ENCODE data around the gene HID1. TPM values are rescaled to one million over a fixed set of nuclear protein-coding genes. Genes with fewer than 3 reads are reported as not detected.
"Not testable (repeated sequence)": the region's sequence is repeated elsewhere in the genome, so short reads cannot be mapped to it uniquely, and the experiment has no call there.

The HID1 gene
- total RNA-seq, 4 donors from 2014 or later = 80.0 to 148 (median 124) TPM

DNA sequence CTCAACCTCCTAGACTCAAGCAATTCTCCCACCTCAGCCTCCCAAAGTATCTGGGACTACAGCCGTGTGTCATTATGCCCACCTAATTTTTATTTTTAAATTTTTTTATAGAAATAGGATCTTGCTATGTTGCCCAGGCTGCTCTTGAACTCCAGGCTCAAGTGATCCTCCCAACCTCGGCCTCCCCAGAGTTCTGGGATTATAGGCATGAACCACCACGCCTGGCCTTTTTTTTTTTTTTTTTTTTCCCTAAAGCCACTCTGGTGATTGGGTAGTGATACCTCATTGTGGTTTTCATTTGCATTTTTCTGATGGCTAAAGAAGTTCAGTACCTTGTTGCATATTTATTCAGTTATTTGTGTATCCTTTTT lies 13.6 kb upstream of the HID1 start:
- no peak for DNase-seq
- no peak overlapping the region for H3K4me3 ChIP-seq
- no peaks in the 10 kb centered on the region for H3K36me3 ChIP-seq
- TF ChIP-seq, protein P1, sequence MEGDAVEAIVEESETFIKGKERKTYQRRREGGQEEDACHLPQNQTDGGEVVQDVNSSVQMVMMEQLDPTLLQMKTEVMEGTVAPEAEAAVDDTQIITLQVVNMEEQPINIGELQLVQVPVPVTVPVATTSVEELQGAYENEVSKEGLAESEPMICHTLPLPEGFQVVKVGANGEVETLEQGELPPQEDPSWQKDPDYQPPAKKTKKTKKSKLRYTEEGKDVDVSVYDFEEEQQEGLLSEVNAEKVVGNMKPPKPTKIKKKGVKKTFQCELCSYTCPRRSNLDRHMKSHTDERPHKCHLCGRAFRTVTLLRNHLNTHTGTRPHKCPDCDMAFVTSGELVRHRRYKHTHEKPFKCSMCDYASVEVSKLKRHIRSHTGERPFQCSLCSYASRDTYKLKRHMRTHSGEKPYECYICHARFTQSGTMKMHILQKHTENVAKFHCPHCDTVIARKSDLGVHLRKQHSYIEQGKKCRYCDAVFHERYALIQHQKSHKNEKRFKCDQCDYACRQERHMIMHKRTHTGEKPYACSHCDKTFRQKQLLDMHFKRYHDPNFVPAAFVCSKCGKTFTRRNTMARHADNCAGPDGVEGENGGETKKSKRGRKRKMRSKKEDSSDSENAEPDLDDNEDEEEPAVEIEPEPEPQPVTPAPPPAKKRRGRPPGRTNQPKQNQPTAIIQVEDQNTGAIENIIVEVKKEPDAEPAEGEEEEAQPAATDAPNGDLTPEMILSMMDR (IDR thresholded peaks at IDR 0.05) = no peak
- no peak for TF ChIP-seq POLR2A (IDR thresholded peaks at IDR 0.05)
- H3K4me1 ChIP-seq = peaks cover 4 to 40% (median 14%) of the 10 kb centered on the region in 4 donors
- no peak overlapping the region for H3K27ac ChIP-seq
- no peaks in the 10 kb centered on the region for H3K9me3 ChIP-seq
- H3K27me3 ChIP-seq = no peaks in the 10 kb centered on the region

DNA sequence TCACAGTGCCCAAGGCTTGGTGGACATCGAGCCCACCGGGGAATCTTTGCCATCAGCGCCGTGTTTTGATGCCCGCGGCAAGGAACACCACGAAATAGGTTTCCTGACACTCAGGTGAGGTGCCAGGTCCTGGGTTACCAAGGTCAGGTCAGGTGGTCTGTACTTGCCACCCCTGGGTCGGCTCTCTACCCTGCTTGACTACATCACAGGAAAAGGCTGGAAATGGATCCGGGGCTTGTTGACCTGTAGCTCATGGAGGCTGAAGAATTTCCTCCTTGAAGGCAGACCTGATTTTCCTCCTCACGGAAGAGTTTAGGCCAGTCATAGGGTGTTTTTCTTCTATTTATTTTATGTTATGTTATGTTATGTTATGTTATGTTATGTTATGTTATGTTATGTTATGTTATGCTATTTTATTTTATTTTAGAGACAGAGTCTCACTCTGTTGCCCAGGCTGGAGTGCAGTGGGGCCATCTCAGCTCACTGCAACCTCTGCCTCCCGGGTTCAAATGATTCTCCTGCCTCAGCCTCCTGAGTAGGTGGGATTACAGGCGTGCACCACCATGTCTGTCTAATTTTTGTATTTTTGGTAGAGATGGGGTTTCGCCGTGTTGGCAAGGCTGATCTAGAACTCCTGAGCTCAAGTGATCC lies 10.2 kb upstream of the HID1 start:
- not testable (repeated sequence) for H3K9me3 ChIP-seq, H3K27me3 ChIP-seq, H3K36me3 ChIP-seq, DNase-seq
- peak overlapping the region; percentile 71 to 83 (median 78) for H3K27ac ChIP-seq
- H3K4me3 ChIP-seq = peak overlapping the region; percentile 47 to 63 (median 58)
- H3K4me1 ChIP-seq = peaks cover 4 to 18% (median 13%) of the 10 kb centered on the region in 4 donors

DNA sequence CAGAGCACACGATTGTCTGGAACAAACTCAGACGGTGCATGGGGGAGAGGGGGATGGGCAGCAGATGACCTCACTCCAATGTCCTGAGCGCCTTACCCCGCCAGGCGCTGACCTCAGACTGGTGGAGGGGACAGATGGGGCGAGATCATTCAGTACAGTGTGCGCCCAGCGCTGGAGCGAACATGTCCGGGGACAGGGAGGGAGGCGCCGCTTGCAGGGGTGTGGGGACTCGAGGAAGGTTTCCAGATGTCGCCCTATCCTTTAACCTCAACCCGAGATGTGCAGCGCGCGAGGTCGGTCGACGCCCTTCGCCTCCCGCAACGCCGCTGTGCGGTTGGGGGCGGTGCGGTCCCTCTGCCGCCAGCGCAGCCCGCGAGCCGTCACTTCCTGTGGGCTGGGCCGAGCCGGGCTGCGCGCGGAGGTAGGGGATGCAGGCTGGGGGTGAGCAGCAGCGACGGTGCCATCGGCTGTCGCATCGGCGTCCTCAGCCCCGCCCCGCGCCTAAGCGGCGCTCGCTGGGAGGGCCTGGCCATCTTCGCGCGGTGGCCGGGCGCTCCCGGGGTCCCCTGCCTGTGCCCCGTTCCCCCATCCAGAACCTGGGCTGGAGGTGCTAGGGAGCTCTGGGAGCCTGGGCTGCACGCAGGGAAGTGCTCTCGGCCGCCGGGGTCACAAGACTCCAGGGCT lies 9.6 kb upstream of the HID1 start:
- Histone ChIP-seq H3K9me3 (no peaks in the 10 kb centered on the region), H3K36me3 (no peaks in the 10 kb centered on the region), H3K27ac (peak overlapping the region; percentile 71 to 83 (median 78)), H3K27me3 (no peaks in the 10 kb centered on the region), H3K4me3 (peak overlapping the region; percentile 47 to 63 (median 58)), H3K4me1 (peaks cover 4 to 16% (median 10%) of the 10 kb centered on the region in 4 donors)
- peak; percentile 67 to 69 for TF ChIP-seq POLR2A (IDR thresholded peaks at IDR 0.05)
- TF ChIP-seq, protein P1 (IDR thresholded peaks at IDR 0.05) = peak in 3 of 6 experiments; percentile 16 to 29 (median 26)
- peak; percentile 69 to 87 (median 82) for DNase-seq

DNA sequence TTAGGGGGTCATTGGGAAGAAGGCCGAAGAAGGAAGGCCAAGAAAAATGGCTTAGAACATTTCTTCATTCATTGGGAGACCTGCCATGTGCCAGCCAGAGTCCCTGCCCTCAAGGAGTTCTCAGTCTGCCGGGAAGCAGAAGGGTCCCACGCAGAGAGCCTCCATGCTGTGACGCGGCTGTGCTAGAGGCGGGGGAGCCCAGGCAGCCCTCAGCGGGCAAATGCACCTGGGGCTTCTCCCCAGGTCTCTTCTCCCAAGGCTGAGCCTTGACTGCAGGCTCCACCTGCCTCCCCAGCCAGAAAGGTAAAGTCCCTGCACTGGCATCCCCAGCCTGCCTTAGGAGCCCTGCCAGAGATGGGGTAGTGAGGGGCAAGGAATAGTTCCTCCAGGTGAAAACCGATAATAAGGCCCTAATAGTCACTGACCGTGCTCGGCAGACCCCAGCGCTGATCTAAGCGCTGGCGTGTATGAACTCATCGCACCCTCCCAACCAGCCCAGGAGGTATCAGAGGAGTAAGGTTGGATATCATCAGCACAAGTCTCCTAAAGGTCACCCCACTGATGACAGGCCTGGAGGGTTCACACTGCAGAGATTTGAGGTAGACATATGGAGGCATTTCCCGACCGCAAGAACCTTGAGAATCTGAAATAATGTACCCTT lies 8.9 kb upstream of the HID1 start:
- Histone ChIP-seq H3K27me3 (no peaks in the 10 kb centered on the region), H3K27ac (peak overlapping the region; percentile 71 to 83 (median 78)), H3K4me1 (peaks cover 4 to 12% (median 9%) of the 10 kb centered on the region in 4 donors), H3K9me3 (no peaks in the 10 kb centered on the region), H3K4me3 (peak overlapping the region; percentile 47 to 63 (median 58)), H3K36me3 (no peaks in the 10 kb centered on the region)
- TF ChIP-seq POLR2A (IDR thresholded peaks at IDR 0.05) = no peak
- TF ChIP-seq, protein P1 (IDR thresholded peaks at IDR 0.05) = no peak
- DNase-seq = no peak

DNA sequence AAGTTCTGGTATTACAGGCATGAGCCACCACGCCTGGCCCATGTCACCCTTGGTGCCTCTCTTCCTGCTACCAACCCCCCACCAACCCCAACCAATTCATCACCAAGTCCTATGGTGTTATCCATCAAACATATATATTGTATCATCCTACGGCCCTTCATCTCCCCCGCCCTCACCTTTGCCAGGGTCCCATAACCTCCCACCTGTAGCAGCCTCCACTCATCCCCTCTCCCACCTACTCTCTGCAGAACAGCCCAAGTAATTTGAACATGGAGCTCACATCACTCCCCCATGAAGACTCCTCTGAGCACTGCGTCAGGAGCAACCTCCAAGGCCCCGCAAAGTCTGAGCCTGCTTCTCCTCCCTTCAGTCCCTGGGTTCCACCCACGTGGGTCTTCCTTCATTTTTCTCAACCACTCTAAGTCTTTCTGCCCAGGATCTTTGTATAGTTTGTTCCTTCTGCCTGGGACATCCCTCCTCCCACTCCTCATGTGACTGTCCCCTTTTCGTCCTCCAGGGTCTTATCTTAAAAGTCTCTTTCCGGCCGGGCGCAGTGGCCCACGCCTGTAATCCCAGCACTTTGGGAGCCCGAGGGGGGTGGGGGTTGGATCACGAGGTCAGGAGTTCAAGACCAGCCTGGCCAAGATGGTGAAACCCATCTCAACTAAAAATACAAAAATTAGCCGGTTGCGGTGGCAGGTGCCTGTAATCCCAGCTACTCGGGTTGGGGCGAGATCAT lies 7.0 kb upstream of the HID1 start:
- Histone ChIP-seq H3K4me3 (no peak overlapping the region), H3K36me3 (no peaks in the 10 kb centered on the region), H3K4me1 (peaks cover 4 to 12% (median 9%) of the 10 kb centered on the region in 4 donors), H3K27me3 (no peaks in the 10 kb centered on the region), H3K9me3 (no peaks in the 10 kb centered on the region), H3K27ac (no peak overlapping the region)
- no peak for DNase-seq
- no peak for TF ChIP-seq POLR2A (IDR thresholded peaks at IDR 0.05)
- TF ChIP-seq, protein P1 (IDR thresholded peaks at IDR 0.05) = no peak
